ENCODE data around the gene GNAS-AS1.

- TF ChIP-seq LEF1 (IDR thresholded peaks at IDR 0.05; ENCODE audit: borderline replicate concordance) (no peak), BHLHE40 (IDR thresholded peaks at IDR 0.05; ENCODE audit: borderline replicate concordance) (no peak), FOXM1 (IDR thresholded peaks at IDR 0.05; ENCODE audit: borderline replicate concordance) (no peak), SUZ12 (IDR thresholded peaks at IDR 0.05) (no peak), FOXA1 (IDR thresholded peaks at IDR 0.05) (no peak), NFRKB (IDR thresholded peaks at IDR 0.05) (no peak), SP1 (IDR thresholded peaks at IDR 0.05) (no peak), TARDBP (IDR thresholded peaks at IDR 0.05) (no peak), CTBP1 (IDR thresholded peaks at IDR 0.05; ENCODE audit: borderline replicate concordance) (no peak), HDGF (IDR thresholded peaks at IDR 0.05; ENCODE audit: borderline replicate concordance) (no peak), ZNF384 (IDR thresholded peaks at IDR 0.05) (no peak), PKNOX1 (IDR thresholded peaks at IDR 0.05) (no peak)
Measured at GRCh38 chr20:58843128-58843556, 7.6 kb downstream of the GNAS-AS1 start.
